CD4-positive, alpha-beta T cell treated with Interleukin-12 subunit alpha and Interleukin-12 subunit beta, for 1 hour (primary cell): Measurements from ENCODE around the gene NCOA6.
"Not testable (repeated sequence)": the region's sequence is repeated elsewhere in the genome, so short reads cannot be mapped to it uniquely, and the experiment has no call there.

ENCODE experiments used
- DNase-seq: peaks from one replicate; pipeline ENCODE4 v3.0.0-alpha.2; 2020

The NCOA6 gene

GRCh38 chr20:34824806-34825529, 483 bp downstream of the NCOA6 start:
- peak; percentile 74 for DNase-seq

GRCh38 chr20:34824452-34824805, 1.0 kb downstream of the NCOA6 start:
- peak; percentile 79 for DNase-seq

GRCh38 chr20:34824026-34824425, 1.4 kb downstream of the NCOA6 start:
- DNase-seq = no peak

GRCh38 chr20:34820805-34821578, 4.5 kb downstream of the NCOA6 start:
- no peak for DNase-seq

GRCh38 chr20:34817801-34818200, 7.7 kb downstream of the NCOA6 start:
- no peak for DNase-seq

- DNase-seq = no peak
Observed at GRCh38 chr20:34817072-34817471, 8.4 kb downstream of the NCOA6 start.

- DNase-seq = no peak
Observed at GRCh38 chr20:34815636-34816035, 9.8 kb downstream of the NCOA6 start.

GRCh38 chr20:34808583-34808982, 16.9 kb downstream of the NCOA6 start:
- no peak for DNase-seq

GRCh38 chr20:34807944-34808465, 17.4 kb downstream of the NCOA6 start:
- not testable (repeated sequence) for DNase-seq

GRCh38 chr20:34806255-34806654, 19.2 kb downstream of the NCOA6 start:
- no peak for DNase-seq

GRCh38 chr20:34798871-34799270, 26.6 kb downstream of the NCOA6 start:
- DNase-seq = no peak

- DNase-seq = no peak
Observed at GRCh38 chr20:34798328-34798727, 27.1 kb downstream of the NCOA6 start.

GRCh38 chr20:34797012-34797995, 28.1 kb downstream of the NCOA6 start:
- no peak for DNase-seq

GRCh38 chr20:34794006-34794585, 31.4 kb downstream of the NCOA6 start:
- DNase-seq = no peak

GRCh38 chr20:34792687-34793363, 32.6 kb downstream of the NCOA6 start:
- DNase-seq = no peak

GRCh38 chr20:34791289-34792020, 34.0 kb downstream of the NCOA6 start:
- no peak for DNase-seq

GRCh38 chr20:34781220-34781619, 44.2 kb downstream of the NCOA6 start:
- DNase-seq = no peak

GRCh38 chr20:34780291-34780690, 45.2 kb downstream of the NCOA6 start:
- not testable (repeated sequence) for DNase-seq

- DNase-seq = no peak
Observed at GRCh38 chr20:34776177-34776576, 49.3 kb downstream of the NCOA6 start.

- DNase-seq = no peak
Observed at GRCh38 chr20:34774886-34775285, 50.6 kb downstream of the NCOA6 start.

GRCh38 chr20:34774449-34774848, 51.0 kb downstream of the NCOA6 start:
- no peak for DNase-seq
